T-helper 9 cell (primary cell): Measurements from ENCODE around the gene TBX20.
"Not testable (repeated sequence)": the region's sequence is repeated elsewhere in the genome, so short reads cannot be mapped to it uniquely, and the experiment has no call there.

Experiments
- DNase-seq: peaks from one replicate; pipeline ENCODE4 v3.0.0-alpha.2; 2020

TBX20 gene

DNA sequence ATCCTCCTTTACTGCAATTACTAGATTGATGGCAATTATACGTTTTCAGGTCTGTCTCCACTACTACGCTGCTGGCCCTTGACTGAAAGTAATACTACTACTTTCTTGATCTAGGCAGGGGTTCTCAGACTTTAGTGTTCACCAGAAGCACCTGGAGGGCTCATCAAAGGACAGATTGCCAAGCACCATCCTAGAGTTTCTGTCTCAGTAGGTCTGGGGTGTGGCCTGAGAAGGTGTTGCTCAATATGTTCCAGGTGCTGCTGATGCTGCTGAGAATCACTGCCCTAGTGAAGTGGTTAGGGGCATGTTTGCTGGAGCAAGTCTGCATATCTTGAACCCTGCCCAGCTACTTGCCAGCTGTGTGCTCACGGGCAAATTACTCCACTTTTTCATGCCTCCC, 37.9 kb downstream of the TBX20 start:
- not testable (repeated sequence) for DNase-seq

GRCh38 chr7:35215063-35215462, 38.8 kb downstream of the TBX20 start:
- not testable (repeated sequence) for DNase-seq

GRCh38 chr7:35206924-35207323, 47.0 kb downstream of the TBX20 start:
- not testable (repeated sequence) for DNase-seq

GRCh38 chr7:35204850-35205249, 49.0 kb downstream of the TBX20 start:
- not testable (repeated sequence) for DNase-seq

- DNase-seq, result not testable (repeated sequence)
These were observed 49.9 kb downstream of the TBX20 start for GRCh38 chr7:35204031-35204430.

DNA sequence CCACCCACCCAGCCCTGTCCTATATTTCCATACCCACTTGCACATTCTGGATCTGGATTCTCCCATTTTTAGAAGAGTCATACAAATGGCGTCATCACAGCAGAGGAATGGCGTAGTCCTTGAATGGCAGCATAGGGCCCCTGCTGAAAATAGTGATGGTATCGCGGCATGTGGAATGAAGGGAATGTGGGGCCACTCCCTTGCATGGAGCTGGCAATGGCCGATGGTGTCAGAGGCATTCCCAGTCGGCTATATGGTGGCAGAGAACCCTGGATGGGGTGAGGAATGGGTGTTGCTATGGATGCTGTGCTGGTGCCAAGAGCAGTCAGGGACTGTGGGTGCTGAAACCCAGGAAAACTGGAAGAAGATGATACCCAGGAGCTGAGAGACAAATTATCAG, 51.5 kb downstream of the TBX20 start:
- not testable (repeated sequence) for DNase-seq

DNA sequence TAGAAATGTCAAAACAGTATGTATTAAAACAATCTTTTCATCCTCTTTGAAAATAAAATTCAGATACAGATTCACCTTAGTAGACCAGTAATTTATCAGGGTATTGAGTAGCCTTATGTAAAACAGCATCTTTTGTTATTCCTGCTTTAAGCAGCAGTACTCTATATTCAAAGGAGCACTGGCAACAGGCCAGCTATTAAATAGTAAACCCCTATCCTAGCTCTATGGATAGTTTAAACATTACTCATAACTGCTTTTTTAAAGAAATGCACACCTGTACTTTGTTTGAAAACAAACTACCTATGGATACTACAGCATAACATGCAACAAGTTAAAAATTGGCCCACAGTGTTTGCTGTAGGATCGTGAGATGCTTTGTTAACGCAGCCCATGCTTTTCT, 53.7 kb downstream of the TBX20 start:
- not testable (repeated sequence) for DNase-seq

GRCh38 chr7:35198370-35199140, 55.3 kb downstream of the TBX20 start:
- not testable (repeated sequence) for DNase-seq

- not testable (repeated sequence) for DNase-seq
These were observed 62.3 kb downstream of the TBX20 start for GRCh38 chr7:35191571-35191970.

DNA sequence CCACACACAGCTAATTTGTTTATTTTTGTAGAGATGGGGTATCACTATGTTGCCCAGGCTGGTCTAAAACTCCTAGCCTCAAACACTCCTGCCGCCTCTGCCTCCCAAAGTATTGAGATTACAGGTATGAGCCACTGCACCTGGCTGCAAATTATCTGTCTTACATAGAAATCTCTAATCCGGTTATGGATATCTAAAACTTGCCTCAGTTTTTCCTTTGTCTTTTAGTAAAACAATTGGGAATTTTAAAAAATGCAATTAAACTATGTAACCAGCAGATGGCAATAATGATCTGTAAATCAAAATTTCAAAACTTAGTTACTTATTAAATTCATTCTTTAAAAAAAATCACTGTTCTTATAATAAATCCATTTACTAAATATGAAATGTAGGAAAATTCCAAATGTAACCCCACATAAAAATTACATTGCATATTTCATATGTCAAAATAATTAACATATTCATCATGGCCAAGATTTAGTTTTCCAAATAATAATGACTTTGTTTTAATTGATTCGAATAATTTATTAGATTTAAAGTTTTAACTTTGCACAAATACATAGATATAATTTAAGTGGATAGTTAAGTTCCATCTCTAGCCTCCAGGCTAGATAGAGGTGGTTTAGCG, 63.6 kb downstream of the TBX20 start:
- DNase-seq, result not testable (repeated sequence)

DNA sequence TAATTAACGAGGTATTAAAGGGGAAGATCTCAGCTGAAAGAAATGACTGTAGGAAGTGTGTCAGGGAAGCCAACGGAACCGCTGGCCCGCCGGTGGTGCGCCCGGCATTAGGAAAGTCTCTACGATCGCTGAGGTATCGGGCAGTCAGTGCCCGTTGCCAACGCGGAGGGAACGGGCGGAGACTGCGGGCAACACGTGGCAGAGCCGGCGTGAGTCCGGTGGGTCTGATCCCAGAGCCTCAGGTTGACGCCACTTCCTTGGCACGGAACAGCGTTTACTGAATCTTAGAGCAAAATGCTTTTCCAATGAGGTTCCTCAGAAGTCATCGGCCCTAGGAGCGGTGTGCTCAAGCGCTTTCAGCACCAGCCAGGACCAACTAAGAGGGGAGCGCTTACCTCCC, 67.1 kb downstream of the TBX20 start:
- DNase-seq, result not testable (repeated sequence)

GRCh38 chr7:35185908-35186731, 67.8 kb downstream of the TBX20 start:
- DNase-seq, result no peak

GRCh38 chr7:35185578-35185907, 68.4 kb downstream of the TBX20 start:
- DNase-seq, result not testable (repeated sequence)

GRCh38 chr7:35184961-35185360, 68.9 kb downstream of the TBX20 start:
- not testable (repeated sequence) for DNase-seq

- DNase-seq, result not testable (repeated sequence)
These were observed 69.9 kb downstream of the TBX20 start for GRCh38 chr7:35183873-35184503.

DNA sequence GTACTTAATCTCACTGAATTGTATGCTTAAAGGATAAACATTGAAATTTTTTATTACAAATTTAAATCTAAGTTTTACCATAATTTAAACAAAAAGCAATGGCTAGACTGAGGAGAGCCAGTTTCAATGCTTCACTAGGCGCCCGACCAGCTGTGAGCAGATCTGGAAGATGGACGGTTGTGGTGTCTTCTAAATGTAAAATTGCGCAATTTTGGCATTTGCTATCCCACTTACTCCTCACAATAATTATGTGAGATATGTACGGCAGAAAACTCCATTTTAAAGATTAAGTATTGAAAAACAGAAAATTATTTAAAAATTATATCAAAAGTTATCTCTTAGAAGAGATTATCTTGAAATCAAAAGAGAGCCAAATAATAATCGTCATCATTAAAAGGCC, 73.2 kb downstream of the TBX20 start:
- not testable (repeated sequence) for DNase-seq

- not testable (repeated sequence) for DNase-seq
These were observed 80.7 kb downstream of the TBX20 start for GRCh38 chr7:35173176-35173575.

DNA sequence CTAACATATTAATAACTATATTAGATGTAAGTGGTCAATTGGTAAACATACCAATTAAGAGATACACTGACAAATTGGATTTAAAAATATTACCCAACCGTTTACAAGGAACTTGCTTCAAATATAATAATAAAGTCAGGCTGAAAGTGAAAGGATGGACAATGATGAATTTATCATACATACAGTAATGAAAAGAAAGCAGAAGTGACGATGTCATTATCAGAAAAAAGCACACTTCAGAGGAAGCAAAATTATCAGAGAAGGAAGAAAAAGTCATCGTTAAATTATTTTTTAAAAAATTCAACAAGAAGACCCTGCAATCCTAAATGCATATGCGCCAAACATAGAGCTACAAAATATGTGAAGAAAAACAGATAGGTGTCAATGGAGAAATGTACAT, 81.8 kb downstream of the TBX20 start:
- not testable (repeated sequence) for DNase-seq

- not testable (repeated sequence) for DNase-seq
These were observed 86.2 kb downstream of the TBX20 start for GRCh38 chr7:35167658-35168057.

DNA sequence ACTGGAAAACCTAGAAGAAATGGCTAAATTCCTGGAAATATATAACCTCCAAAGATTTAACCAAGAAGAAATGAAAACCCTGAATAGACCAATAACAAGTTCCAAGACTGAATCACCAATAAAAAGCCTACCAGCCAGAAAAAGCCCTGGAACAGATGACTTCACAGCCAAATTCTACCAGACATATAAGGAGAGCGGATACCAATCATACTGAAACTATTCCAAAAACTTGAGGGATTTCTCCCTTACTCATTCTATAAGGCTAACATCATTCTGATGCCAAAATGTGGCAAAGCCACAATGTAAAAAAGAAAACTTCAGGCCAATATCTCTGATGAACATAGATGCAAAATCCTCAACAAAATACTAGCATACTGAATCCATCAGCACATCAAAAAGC, 86.7 kb downstream of the TBX20 start:
- DNase-seq, result not testable (repeated sequence)

DNA sequence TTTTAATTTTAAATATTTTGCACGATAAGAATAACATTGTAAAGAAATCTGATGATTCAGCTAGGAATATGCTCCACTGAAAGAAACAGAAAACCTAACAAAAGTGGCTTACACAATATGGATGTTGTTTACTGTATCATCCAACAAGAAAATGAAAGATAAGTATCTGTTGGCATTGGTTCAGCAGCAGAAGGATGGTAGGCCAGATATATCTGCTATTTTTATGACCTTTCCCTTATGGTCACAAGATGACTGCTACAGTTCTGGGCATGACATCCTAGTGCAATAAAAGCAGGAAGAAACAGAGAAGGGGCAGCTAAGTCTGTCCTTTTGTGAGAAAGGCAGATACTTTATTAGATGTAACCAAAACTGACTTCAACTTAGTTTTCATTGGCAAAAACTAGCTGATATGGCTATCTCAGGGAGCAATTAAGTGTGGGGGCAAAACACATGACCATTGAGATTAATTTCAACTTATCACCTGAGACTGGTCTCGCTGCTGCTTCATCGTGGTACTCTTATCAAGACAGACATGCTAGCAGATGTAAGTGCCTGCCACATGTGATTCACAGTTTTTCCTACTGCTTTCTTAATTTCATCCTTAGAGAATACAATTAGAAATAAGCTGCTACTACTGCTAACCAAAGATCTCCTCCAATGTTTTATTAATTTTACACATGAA, 92.7 kb downstream of the TBX20 start:
- DNase-seq, result not testable (repeated sequence)
